Breast epithelium (tissue), 4 donors: ENCODE results near the gene TRMT61A. TPM values are rescaled to one million over a fixed set of nuclear protein-coding genes. Genes with fewer than 3 reads are reported as not detected.

Experiments
- DNase-seq, 2 donors: peaks; one replicate each; pipeline ENCODE4 v3.0.0-alpha.2; 2019; ENCODE audit warnings: low spot score in 2 of 2
- H3K27ac ChIP-seq, 2 donors: fragments of 200-600 bp; sonication (generic) in 1 of 2; one replicate each; pipeline ENCODE4 v1.5.1; 2016 to 2019; ENCODE audit warnings: mild to moderate bottlenecking in 1 of 2
- H3K27me3 ChIP-seq, 2 donors: fragments of 200-600 bp; sonication (generic) in 1 of 2; one replicate each; pipeline versions ENCODE4 v1.5.1 to v1.6.0; 2017 to 2019; ENCODE audit warnings: control low read depth in 1 of 2, mild to moderate bottlenecking in 1 of 2
- H3K36me3 ChIP-seq: fragments of 200-600 bp; one replicate; pipeline ENCODE4 v1.5.1; 2019
- H3K4me1 ChIP-seq, 2 donors: fragments of 200-600 bp; sonication (generic); one replicate each; pipeline ENCODE4 v1.5.1; 2016 to 2019; ENCODE audit warnings: control low read depth in 1 of 2
- H3K4me3 ChIP-seq, 3 donors: fragments of 200-600 bp; sonication (generic); 1 replicate in 2 of 3; 2 replicates in 1 of 3; pipeline ENCODE4 v1.5.1; 2016 to 2019; ENCODE audit warnings: mild to moderate bottlenecking in 3 of 3, moderate library complexity in 2 of 3
- H3K9me3 ChIP-seq, 2 donors: fragments of 200-600 bp; sonication (generic) in 1 of 2; one replicate each; pipeline ENCODE4 v1.5.1; 2016 to 2019; ENCODE audit warnings: control low read depth in 1 of 2
- POLR2A ChIP-seq: fragments of 450-650 bp; IDR thresholded peaks from one replicate; pipeline ENCODE4 v1.6.1; 2016; ENCODE audit warnings: antibody characterized with exemption, mild to moderate bottlenecking, moderate library complexity
- POLR2AphosphoS5 ChIP-seq, 3 donors: sonication (generic); formaldehyde crosslinking; IDR thresholded peaks; one replicate each; pipeline ENCODE4 v1.6.1; 2017; ENCODE audit warnings: antibody characterized with exemption in 3 of 3
- intact Hi-C: fragments of 100-400 bp; cut with DNase I; formaldehyde crosslinking; loops from one replicate; pipeline ENCODE4 v1.15.1; 2023; ENCODE audit warnings: low total_unique reads
- total RNA-seq, 3 donors: library from RNA; depleted of rRNA; stranded (reverse); fragments of >200 nt; gene quantifications; one replicate each; pipeline ENCODE4 v1.1.0, GENCODE V29; 2016
- TF ChIP-seq, protein P1 (sequence below), 3 donors: fragments of 450-650 bp; IDR thresholded peaks; one replicate each; pipeline ENCODE4 v1.5.1; 2016 to 2017; ENCODE audit warnings: antibody characterized with exemption in 3 of 3, mild to moderate bottlenecking in 3 of 3, moderate library complexity in 3 of 3

Gene TRMT61A
- total RNA-seq, 3 donors from 2014 or later, result 10.7 to 17.7 (median 11.3) TPM

DNA sequence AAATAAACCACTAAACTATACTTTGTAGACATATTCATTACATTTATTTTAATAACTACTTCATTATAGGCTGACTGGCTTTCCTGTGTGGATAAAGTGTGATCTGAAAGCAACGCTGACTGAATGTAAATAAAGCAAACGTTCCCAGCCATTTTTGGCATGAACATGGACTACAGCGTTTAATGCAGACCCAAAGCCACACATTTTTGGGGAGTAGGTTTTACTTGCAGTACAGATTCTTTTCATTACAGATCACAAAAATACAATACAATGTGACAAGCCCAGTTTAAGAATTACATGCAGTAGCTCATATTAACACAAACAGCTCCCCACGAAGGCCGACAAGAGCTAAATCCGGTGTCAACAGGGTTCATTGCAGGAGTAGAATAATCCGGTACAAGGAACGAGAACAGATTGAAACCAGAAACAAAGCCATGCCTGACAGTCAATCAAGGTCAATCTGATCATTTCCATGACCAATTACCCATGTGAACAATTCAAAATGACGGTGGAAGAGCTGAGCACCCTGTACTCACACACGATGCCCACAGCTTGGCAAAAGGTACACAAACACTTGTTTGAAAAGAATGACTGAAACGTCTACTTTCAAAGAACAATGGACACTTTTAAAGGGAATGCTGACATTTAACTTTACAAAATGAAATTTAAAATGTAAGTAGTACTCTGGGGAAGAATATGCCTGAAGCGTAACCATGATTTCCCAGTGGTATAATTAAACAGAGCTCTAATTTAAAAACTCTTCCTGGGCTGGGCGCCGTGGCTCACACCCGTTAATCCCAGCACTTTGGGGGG lies 28.2 kb downstream of the TRMT61A start:
- intact Hi-C loops, result no loop called here
- Histone ChIP-seq H3K27me3 (no peaks in the 10 kb centered on the region), H3K36me3 (no peaks in the 10 kb centered on the region), H3K4me1 (peaks cover 4 to 14% of the 10 kb centered on the region in 2 donors), H3K9me3 (no peaks in the 10 kb centered on the region), H3K4me3 (no peak overlapping the region), H3K27ac (peak overlapping the region; percentile 50 to 78)
- TF ChIP-seq POLR2A (no peak), POLR2AphosphoS5 (IDR thresholded peaks at IDR 0.05) (no peak)
- TF ChIP-seq, protein P1, sequence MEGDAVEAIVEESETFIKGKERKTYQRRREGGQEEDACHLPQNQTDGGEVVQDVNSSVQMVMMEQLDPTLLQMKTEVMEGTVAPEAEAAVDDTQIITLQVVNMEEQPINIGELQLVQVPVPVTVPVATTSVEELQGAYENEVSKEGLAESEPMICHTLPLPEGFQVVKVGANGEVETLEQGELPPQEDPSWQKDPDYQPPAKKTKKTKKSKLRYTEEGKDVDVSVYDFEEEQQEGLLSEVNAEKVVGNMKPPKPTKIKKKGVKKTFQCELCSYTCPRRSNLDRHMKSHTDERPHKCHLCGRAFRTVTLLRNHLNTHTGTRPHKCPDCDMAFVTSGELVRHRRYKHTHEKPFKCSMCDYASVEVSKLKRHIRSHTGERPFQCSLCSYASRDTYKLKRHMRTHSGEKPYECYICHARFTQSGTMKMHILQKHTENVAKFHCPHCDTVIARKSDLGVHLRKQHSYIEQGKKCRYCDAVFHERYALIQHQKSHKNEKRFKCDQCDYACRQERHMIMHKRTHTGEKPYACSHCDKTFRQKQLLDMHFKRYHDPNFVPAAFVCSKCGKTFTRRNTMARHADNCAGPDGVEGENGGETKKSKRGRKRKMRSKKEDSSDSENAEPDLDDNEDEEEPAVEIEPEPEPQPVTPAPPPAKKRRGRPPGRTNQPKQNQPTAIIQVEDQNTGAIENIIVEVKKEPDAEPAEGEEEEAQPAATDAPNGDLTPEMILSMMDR (IDR thresholded peaks at IDR 0.05), result no peak
- DNase-seq, result no peak

GRCh38 chr14:103558071-103558882 lies 29.3 kb downstream of the TRMT61A start:
- intact Hi-C loops, result no loop called here
- Histone ChIP-seq H3K4me1 (peaks cover 4 to 13% of the 10 kb centered on the region in 2 donors), H3K27me3 (no peaks in the 10 kb centered on the region), H3K9me3 (no peaks in the 10 kb centered on the region), H3K27ac (peak overlapping the region; percentile 57 to 78), H3K36me3 (no peaks in the 10 kb centered on the region), H3K4me3 (no peak overlapping the region)
- DNase-seq, result no peak
- TF ChIP-seq POLR2A, result no peak
- TF ChIP-seq, protein P1 (IDR thresholded peaks at IDR 0.05), result no peak
- TF ChIP-seq POLR2AphosphoS5 (IDR thresholded peaks at IDR 0.05), result no peak

DNA sequence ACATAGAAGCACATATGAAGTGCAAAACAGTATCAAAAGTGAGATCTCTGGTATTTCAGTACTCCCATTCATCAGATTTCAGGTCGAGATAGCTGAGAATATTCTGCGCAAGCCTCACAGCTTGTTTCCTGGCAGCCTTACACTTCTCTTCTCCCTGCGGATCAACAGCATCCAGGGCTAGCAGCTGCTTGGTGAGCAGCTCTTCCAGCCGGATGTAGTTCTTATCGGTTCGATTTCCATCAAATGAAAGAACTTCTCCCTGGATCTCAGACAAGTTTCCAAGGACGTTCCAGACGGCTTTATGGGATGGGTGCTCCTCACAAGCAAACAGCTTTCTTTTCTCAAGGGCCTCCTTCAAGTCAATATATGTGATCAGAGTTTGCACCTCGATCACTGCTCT lies 30.8 kb downstream of the TRMT61A start:
- Histone ChIP-seq H3K4me1 (peaks cover 4 to 13% of the 10 kb centered on the region in 2 donors), H3K27ac (peak overlapping the region in 1 of 2 donors; percentile 3), H3K4me3 (no peak overlapping the region), H3K36me3 (no peaks in the 10 kb centered on the region), H3K9me3 (no peaks in the 10 kb centered on the region), H3K27me3 (no peaks in the 10 kb centered on the region)
- intact Hi-C loops, result no loop called here
- DNase-seq, result no peak
- TF ChIP-seq, protein P1 (IDR thresholded peaks at IDR 0.05), result no peak

GRCh38 chr14:103560691-103561090 lies 31.7 kb downstream of the TRMT61A start:
- intact Hi-C loops, result no loop called here
- Histone ChIP-seq H3K36me3 (no peaks in the 10 kb centered on the region), H3K4me1 (peaks cover 4 to 13% of the 10 kb centered on the region in 2 donors), H3K4me3 (peak overlapping the region in 2 of 3 donors; percentile 97 to 99), H3K27me3 (no peaks in the 10 kb centered on the region), H3K9me3 (no peaks in the 10 kb centered on the region), H3K27ac (peak overlapping the region; percentile 0 to 97)
- TF ChIP-seq POLR2AphosphoS5 (IDR thresholded peaks at IDR 0.05), result no peak
- no peak for TF ChIP-seq POLR2A
- TF ChIP-seq, protein P1 (IDR thresholded peaks at IDR 0.05), result no peak
- DNase-seq, result no peak
